ENCODE measurements around the gene EXOG.

The EXOG gene

GRCh38 chr3:38453913-38454177 lies 42.3 kb upstream of the EXOG start:
- Histone ChIP-seq H3K9me3 (ENCODE audit: insufficient read depth, low read depth, low read length) (no peaks in the 10 kb centered on the region), H3K36me3 (ENCODE audit: control insufficient read depth in 1 of 2, insufficient read depth in 2 of 2, low read length in 2 of 2) (no peaks in the 10 kb centered on the region), H3K4me2 (ENCODE audit: low read length) (peak overlapping the region; percentile 99), H3K4me3 (ENCODE audit: low read depth, low read length) (peak overlapping the region; percentile 86), H2BK12ac (ENCODE audit: low read length) (no peak overlapping the region), H4K12ac (ENCODE audit: low read depth, low read length) (peak overlapping the region; percentile 83), H3K27ac (ENCODE audit: low read depth, low read length) (peak overlapping the region; percentile 87), H3K79me2 (ENCODE audit: control insufficient read depth, insufficient read depth, low read length, poor library complexity) (peaks cover 25% of the 10 kb centered on the region), H2BK120ac (ENCODE audit: insufficient read depth, low read length, poor library complexity) (peak overlapping the region; percentile 79), H3K27me3 (ENCODE audit: insufficient read depth, low read length) (no peaks in the 10 kb centered on the region), H3K14ac (ENCODE audit: low read length) (peak overlapping the region; percentile 97), H3K4me1 (ENCODE audit: control insufficient read depth in 1 of 2, insufficient read depth in 2 of 2, low read length in 2 of 2) (peaks cover 10 to 12% of the 10 kb centered on the region in 2 experiments), H2AFZ (ENCODE audit: insufficient read depth, low read length, poor library complexity) (peak overlapping the region; percentile 89), H3K4ac (ENCODE audit: low read depth, low read length) (peak overlapping the region; percentile 68), H3K9ac (ENCODE audit: low read length) (peak overlapping the region; percentile 99), H2BK5ac (ENCODE audit: low read depth, low read length, poor library complexity) (peak overlapping the region; percentile 73), H2AK5ac (ENCODE audit: low read length) (peak overlapping the region; percentile 42), H3K18ac (ENCODE audit: low read length) (peak overlapping the region; percentile 91), H3K79me1 (ENCODE audit: low read length) (peaks cover 13% of the 10 kb centered on the region), H3K23ac (ENCODE audit: low read length) (no peak overlapping the region), H4K8ac (ENCODE audit: low read depth, low read length) (peak overlapping the region; percentile 85), H4K91ac (ENCODE audit: low read depth, low read length) (peak overlapping the region; percentile 98)
- no peak for DNase-seq
- no CpG with 5 or more reads among the region's 36 CpGs for WGBS (ENCODE audit: extremely low coverage, insufficient coverage, insufficient read length)

GRCh38 chr3:38454178-38454883 lies 41.8 kb upstream of the EXOG start:
- peak overlapping the region; percentile 87 for H3K27ac ChIP-seq (ENCODE audit: low read depth, low read length)
- peak overlapping the region; percentile 83 for H4K12ac ChIP-seq (ENCODE audit: low read depth, low read length)
- DNase-seq = peak; percentile 14 to 54
- H3K18ac ChIP-seq (ENCODE audit: low read length) = peak overlapping the region; percentile 91
- H3K9ac ChIP-seq (ENCODE audit: low read length) = peak overlapping the region; percentile 99
- H3K4me2 ChIP-seq (ENCODE audit: low read length) = peak overlapping the region; percentile 99
- peak overlapping the region; percentile 73 for H2BK5ac ChIP-seq (ENCODE audit: low read depth, low read length, poor library complexity)
- H3K4me1 ChIP-seq (ENCODE audit: control insufficient read depth in 1 of 2, insufficient read depth in 2 of 2, low read length in 2 of 2) = peaks cover 10 to 12% of the 10 kb centered on the region in 2 experiments
- peaks cover 26% of the 10 kb centered on the region for H3K79me2 ChIP-seq (ENCODE audit: control insufficient read depth, insufficient read depth, low read length, poor library complexity)
- H3K79me1 ChIP-seq (ENCODE audit: low read length) = peaks cover 13% of the 10 kb centered on the region
- peak overlapping the region; percentile 89 for H2AFZ ChIP-seq (ENCODE audit: insufficient read depth, low read length, poor library complexity)
- H2BK120ac ChIP-seq (ENCODE audit: insufficient read depth, low read length, poor library complexity) = peak overlapping the region; percentile 79
- H3K27me3 ChIP-seq (ENCODE audit: insufficient read depth, low read length) = no peaks in the 10 kb centered on the region
- H3K14ac ChIP-seq (ENCODE audit: low read length) = peak overlapping the region; percentile 97
- H3K36me3 ChIP-seq (ENCODE audit: control insufficient read depth in 1 of 2, insufficient read depth in 2 of 2, low read length in 2 of 2) = no peaks in the 10 kb centered on the region
- peak overlapping the region; percentile 98 for H4K91ac ChIP-seq (ENCODE audit: low read depth, low read length)
- H2AK5ac ChIP-seq (ENCODE audit: low read length) = peak overlapping the region; percentile 49
- no CpG with 5 or more reads among the region's 78 CpGs for WGBS (ENCODE audit: extremely low coverage, insufficient coverage, insufficient read length)
- peak overlapping the region; percentile 68 for H3K4ac ChIP-seq (ENCODE audit: low read depth, low read length)
- H2BK12ac ChIP-seq (ENCODE audit: low read length) = no peak overlapping the region
- peak overlapping the region; percentile 35 for H3K23ac ChIP-seq (ENCODE audit: low read length)
- H4K8ac ChIP-seq (ENCODE audit: low read depth, low read length) = peak overlapping the region; percentile 85
- peak overlapping the region; percentile 86 for H3K4me3 ChIP-seq (ENCODE audit: low read depth, low read length)
- no peaks in the 10 kb centered on the region for H3K9me3 ChIP-seq (ENCODE audit: insufficient read depth, low read depth, low read length)

GRCh38 chr3:38454884-38455638 lies 41.1 kb upstream of the EXOG start:
- WGBS (ENCODE audit: extremely low coverage, insufficient coverage, insufficient read length) = no CpG with 5 or more reads among the region's 72 CpGs
- Histone ChIP-seq H3K9ac (ENCODE audit: low read length) (peak overlapping the region; percentile 99), H3K18ac (ENCODE audit: low read length) (peak overlapping the region; percentile 91)

GRCh38 chr3:38455639-38456430 lies 40.3 kb upstream of the EXOG start:
- Histone ChIP-seq H3K79me1 (ENCODE audit: low read length) (peaks cover 13% of the 10 kb centered on the region), H4K12ac (ENCODE audit: low read depth, low read length) (no peak overlapping the region), H3K9ac (ENCODE audit: low read length) (peak overlapping the region; percentile 13), H3K36me3 (ENCODE audit: control insufficient read depth in 1 of 2, insufficient read depth in 2 of 2, low read length in 2 of 2) (no peaks in the 10 kb centered on the region), H3K4ac (ENCODE audit: low read depth, low read length) (peak overlapping the region; percentile 24), H3K27ac (ENCODE audit: low read depth, low read length) (no peak overlapping the region), H2BK5ac (ENCODE audit: low read depth, low read length, poor library complexity) (no peak overlapping the region), H3K4me2 (ENCODE audit: low read length) (peak overlapping the region; percentile 99), H2AK5ac (ENCODE audit: low read length) (no peak overlapping the region), H4K8ac (ENCODE audit: low read depth, low read length) (no peak overlapping the region), H3K23ac (ENCODE audit: low read length) (no peak overlapping the region), H3K4me1 (ENCODE audit: control insufficient read depth in 1 of 2, insufficient read depth in 2 of 2, low read length in 2 of 2) (peaks cover 10 to 12% of the 10 kb centered on the region in 2 experiments), H3K9me3 (ENCODE audit: insufficient read depth, low read depth, low read length) (no peaks in the 10 kb centered on the region), H3K79me2 (ENCODE audit: control insufficient read depth, insufficient read depth, low read length, poor library complexity) (peaks cover 27% of the 10 kb centered on the region), H3K4me3 (ENCODE audit: low read depth, low read length) (peak overlapping the region; percentile 86), H2BK12ac (ENCODE audit: low read length) (no peak overlapping the region), H4K91ac (ENCODE audit: low read depth, low read length) (no peak overlapping the region), H3K18ac (ENCODE audit: low read length) (peak overlapping the region; percentile 24), H3K14ac (ENCODE audit: low read length) (no peak overlapping the region), H2BK120ac (ENCODE audit: insufficient read depth, low read length, poor library complexity) (no peak overlapping the region), H2AFZ (ENCODE audit: insufficient read depth, low read length, poor library complexity) (no peak overlapping the region), H3K27me3 (ENCODE audit: insufficient read depth, low read length) (no peaks in the 10 kb centered on the region)
- WGBS (ENCODE audit: extremely low coverage, insufficient coverage, insufficient read length) = no CpG with 5 or more reads among the region's 15 CpGs
- DNase-seq = peak in 1 of 2 donors; percentile 1

More at GRCh38 chr3:38454884-38455638, 41.1 kb upstream of the EXOG start:
- Histone ChIP-seq H3K79me2 (ENCODE audit: control insufficient read depth, insufficient read depth, low read length, poor library complexity) (peaks cover 27% of the 10 kb centered on the region), H4K12ac (ENCODE audit: low read depth, low read length) (peak overlapping the region; percentile 65), H2AFZ (ENCODE audit: insufficient read depth, low read length, poor library complexity) (peak overlapping the region; percentile 56), H4K8ac (ENCODE audit: low read depth, low read length) (peak overlapping the region; percentile 54), H3K4me1 (ENCODE audit: control insufficient read depth in 1 of 2, insufficient read depth in 2 of 2, low read length in 2 of 2) (peaks cover 10 to 12% of the 10 kb centered on the region in 2 experiments), H3K27me3 (ENCODE audit: insufficient read depth, low read length) (no peaks in the 10 kb centered on the region), H3K4ac (ENCODE audit: low read depth, low read length) (peak overlapping the region; percentile 50), H2BK5ac (ENCODE audit: low read depth, low read length, poor library complexity) (no peak overlapping the region), H3K9me3 (ENCODE audit: insufficient read depth, low read depth, low read length) (no peaks in the 10 kb centered on the region), H2BK120ac (ENCODE audit: insufficient read depth, low read length, poor library complexity) (peak overlapping the region; percentile 61), H4K91ac (ENCODE audit: low read depth, low read length) (peak overlapping the region; percentile 98), H3K23ac (ENCODE audit: low read length) (peak overlapping the region; percentile 35), H3K4me2 (ENCODE audit: low read length) (peak overlapping the region; percentile 99), H3K27ac (ENCODE audit: low read depth, low read length) (peak overlapping the region; percentile 87), H3K79me1 (ENCODE audit: low read length) (peaks cover 13% of the 10 kb centered on the region), H2AK5ac (ENCODE audit: low read length) (peak overlapping the region; percentile 20), H2BK12ac (ENCODE audit: low read length) (no peak overlapping the region), H3K14ac (ENCODE audit: low read length) (peak overlapping the region; percentile 97), H3K36me3 (ENCODE audit: control insufficient read depth in 1 of 2, insufficient read depth in 2 of 2, low read length in 2 of 2) (no peaks in the 10 kb centered on the region), H3K4me3 (ENCODE audit: low read depth, low read length) (peak overlapping the region; percentile 86)
- peak; percentile 42 to 73 for DNase-seq
